Stimulated activated CD8-positive, alpha-beta memory T cell treated with anti-CD3 and anti-CD28 coated beads, Interleukin-15, amount 100 ng/mL, for 1 hour (primary cell): Measurements from ENCODE around the gene NELFE.
"Not testable (repeated sequence)": the region's sequence is repeated elsewhere in the genome, so short reads cannot be mapped to it uniquely, and the experiment has no call there.

Source experiments
- DNase-seq: peaks from one replicate; pipeline ENCODE4 v3.0.0-alpha.2; 2020; ENCODE audit warnings: low read depth

NELFE gene

GRCh38 chr6:31949926-31950548 is 8.7 kb downstream of the NELFE start:
- DNase-seq = no peak

DNA sequence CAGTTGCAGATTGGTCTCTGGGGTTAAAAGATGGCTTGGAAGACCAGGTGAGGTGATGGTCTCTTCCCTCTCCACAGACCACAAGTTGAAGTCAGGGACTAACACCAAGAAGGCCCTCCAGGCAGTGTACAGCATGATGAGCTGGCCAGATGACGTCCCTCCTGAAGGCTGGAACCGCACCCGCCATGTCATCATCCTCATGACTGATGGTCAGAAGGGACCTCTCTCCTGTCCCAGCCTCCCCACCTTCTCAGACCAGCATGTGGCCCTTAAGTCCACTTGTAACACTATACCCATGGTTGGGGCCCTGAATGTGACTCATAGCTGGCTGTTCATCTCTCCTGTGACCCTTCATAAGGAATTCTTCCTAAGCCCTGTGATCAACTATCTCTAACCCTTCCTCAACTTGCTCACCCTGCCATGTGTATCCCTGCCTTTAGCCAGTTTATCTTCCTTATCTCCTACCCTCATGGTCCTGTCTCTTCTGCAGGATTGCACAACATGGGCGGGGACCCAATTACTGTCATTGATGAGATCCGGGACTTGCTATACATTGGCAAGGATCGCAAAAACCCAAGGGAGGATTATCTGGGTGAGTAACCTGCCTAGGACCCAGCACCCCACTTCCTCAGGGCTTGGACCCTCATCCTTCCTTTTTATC is 9.9 kb downstream of the NELFE start:
- DNase-seq = no peak

DNA sequence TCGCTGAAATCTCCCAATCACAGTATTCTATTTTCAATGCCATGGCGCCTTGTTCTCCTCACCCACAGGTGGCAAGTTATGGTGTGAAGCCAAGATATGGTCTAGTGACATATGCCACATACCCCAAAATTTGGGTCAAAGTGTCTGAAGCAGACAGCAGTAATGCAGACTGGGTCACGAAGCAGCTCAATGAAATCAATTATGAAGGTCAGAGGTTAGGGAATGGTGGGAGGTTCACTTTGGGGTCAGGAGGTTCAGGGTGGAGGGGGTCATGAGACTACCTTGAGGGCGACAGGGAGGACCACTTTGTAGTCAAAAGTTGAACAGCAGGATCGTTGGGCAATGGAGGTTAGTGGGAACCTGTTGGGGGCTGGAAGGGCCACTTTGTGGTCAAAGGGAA is 10.5 kb downstream of the NELFE start:
- no peak for DNase-seq

DNA sequence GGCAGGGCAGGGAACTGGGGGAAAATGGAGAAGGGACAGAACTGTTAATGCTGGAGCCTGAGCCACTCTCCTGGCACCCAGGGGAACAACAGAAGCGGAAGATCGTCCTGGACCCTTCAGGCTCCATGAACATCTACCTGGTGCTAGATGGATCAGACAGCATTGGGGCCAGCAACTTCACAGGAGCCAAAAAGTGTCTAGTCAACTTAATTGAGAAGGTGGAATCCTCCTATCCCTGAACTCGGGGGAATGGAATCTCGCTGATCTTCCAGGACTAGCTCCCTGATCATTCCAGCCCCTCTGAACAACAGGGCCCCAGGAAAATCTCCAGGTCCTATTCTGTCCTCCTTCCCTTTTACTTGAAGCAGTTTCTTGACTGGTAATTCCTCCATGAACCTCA is 10.9 kb downstream of the NELFE start:
- DNase-seq = no peak

- no peak for DNase-seq
Observed at GRCh38 chr6:31947070-31947675, 11.6 kb downstream of the NELFE start.

DNA sequence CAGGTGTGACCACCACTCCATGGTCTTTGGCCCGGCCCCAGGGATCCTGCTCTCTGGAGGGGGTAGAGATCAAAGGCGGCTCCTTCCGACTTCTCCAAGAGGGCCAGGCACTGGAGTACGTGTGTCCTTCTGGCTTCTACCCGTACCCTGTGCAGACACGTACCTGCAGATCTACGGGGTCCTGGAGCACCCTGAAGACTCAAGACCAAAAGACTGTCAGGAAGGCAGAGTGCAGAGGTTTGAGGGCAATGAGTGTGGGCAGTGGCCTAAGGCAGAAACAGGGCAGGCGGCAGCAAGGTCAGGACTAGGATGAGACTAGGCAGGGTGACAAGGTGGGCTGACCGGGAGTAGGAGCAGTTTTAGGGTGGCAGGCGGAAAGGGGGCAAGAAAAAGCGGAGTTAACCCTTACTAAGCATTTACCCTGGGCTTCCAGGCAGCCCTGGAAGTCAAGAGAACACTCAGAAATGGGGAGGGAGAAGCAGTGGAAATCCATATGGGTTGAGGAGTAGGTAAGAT is 12.3 kb downstream of the NELFE start:
- DNase-seq = no peak

DNA sequence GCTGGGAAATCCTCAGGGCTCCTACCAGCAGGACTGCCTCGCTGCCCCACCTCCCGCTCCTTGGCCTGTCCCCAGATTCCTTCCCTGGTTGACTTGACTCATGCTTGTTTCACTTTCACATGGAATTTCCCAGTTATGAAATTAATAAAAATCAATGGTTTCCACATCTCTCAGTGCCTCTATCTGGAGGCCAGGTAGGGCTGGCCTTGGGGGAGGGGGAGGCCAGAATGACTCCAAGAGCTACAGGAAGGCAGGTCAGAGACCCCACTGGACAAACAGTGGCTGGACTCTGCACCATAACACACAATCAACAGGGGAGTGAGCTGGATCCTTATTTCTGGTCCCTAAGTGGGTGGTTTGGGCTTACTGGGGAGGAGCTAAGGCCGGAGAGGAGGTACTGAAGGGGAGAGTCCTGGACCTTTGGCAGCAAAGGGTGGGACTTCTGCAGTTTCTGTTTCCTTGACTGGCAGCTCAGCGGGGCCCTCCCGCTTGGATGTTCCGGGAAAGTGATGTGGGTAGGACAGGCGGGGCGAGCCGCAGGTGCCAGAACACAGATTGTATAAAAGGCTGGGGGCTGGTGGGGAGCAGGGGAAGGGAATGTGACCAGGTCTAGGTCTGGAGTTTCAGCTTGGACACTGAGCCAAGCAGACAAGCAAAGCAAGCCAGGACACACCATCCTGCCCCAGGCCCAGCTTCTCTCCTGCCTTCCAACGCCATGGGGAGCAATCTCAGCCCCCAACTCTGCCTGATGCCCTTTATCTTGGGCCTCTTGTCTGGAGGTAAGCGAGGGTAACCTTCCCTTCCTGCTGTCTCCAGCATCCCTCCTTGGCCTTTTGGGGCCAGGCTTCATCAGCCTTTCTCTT is 13.0 kb downstream of the NELFE start, which contains the start of gene CFB:
CFB (plus strand) TSS at position 589 of the 863 bp plus-strand sequence; CDS start at position 716, 127 bp downstream.
- no peak for DNase-seq

DNA sequence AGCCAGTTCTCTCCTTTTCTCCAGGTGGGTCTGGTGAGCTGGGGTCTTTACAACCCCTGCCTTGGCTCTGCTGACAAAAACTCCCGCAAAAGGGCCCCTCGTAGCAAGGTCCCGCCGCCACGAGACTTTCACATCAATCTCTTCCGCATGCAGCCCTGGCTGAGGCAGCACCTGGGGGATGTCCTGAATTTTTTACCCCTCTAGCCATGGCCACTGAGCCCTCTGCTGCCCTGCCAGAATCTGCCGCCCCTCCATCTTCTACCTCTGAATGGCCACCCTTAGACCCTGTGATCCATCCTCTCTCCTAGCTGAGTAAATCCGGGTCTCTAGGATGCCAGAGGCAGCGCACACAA is 13.6 kb downstream of the NELFE start:
- no peak for DNase-seq

DNA sequence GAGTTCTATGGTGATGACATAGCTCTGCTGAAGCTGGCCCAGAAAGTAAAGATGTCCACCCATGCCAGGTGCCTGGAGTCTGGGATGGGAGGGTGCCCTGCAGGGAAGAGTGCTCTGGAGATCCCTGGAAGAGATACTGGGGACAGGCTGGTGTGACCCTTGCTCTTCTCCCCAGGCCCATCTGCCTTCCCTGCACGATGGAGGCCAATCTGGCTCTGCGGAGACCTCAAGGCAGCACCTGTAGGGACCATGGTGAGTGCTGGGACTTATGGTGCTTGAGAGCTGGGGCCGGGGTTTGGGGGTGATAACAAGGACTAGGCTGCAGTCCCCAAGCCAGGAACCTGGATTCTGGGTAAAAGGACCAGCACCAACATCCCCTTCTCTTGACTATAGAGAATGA is 15.0 kb downstream of the NELFE start:
- no peak for DNase-seq

- DNase-seq = no peak
Observed at GRCh38 chr6:31940256-31940664, 18.5 kb downstream of the NELFE start.

DNA sequence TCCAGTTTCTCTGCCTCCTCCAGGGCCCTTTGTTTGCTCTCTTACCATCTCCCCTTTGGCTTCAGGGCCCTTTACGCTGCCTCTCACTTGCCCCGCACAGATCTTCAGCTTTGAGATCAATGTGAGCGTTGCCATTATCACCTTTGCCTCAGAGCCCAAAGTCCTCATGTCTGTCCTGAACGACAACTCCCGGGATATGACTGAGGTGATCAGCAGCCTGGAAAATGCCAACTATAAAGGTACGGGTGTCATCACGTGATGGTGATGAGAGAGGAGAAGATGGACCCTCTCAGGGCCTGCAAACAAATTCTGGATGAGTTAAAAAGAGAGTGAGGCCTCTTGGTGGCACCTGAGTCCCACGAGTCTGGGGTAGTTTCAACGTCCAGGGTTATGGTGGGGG is 22.9 kb downstream of the NELFE start:
- no peak for DNase-seq

DNA sequence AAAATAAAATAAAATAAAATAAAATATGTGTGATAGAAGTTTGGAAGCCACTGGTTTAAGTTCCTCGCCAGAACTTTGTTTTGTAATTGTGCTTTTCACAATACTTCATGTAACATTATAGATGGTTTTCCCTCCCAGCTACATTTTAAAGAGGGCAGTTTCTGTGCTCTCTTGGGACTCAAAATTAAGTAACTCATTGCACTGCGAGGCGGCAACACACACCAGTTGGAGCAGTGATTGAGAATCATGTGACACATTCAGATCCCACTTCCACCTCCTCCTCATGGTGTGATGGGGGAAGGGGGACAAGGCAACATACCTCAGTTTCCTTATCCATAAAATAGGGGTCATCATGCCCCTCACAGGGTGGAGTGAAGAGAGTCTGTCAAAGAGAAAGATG is 23.8 kb downstream of the NELFE start:
- no peak for DNase-seq

GRCh38 chr6:31933537-31933936 is 25.2 kb downstream of the NELFE start:
- DNase-seq = no peak

- DNase-seq = not testable (repeated sequence)
Observed at GRCh38 chr6:31932137-31932536, 26.6 kb downstream of the NELFE start.

DNA sequence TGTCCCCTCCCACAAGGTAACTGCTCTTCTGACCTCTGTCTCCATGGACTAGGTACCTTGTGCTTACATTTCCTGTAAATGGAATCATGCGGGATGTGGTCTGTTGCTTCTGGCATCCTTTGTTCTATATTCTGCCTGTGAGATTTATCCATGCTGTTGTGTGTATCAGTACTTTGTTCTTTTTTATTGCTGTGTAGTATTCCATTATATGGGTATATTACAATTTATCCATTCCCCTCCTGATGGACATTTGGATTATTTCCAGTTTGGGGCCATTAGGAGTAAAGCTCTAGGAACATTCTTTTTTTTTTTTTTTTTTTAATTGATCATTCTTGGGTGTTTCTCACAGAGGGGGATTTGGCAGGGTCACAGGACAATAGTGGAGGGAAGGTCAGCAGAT is 27.8 kb downstream of the NELFE start:
- DNase-seq = no peak

DNA sequence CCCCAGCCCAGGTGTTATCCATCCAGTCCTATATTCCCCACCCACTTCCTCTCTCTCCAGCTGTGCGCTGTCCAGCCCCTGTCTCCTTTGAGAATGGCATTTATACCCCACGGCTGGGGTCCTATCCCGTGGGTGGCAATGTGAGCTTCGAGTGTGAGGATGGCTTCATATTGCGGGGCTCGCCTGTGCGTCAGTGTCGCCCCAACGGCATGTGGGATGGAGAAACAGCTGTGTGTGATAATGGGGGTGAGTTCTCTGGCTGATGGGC is 30.2 kb downstream of the NELFE start:
- DNase-seq = no peak

- DNase-seq = no peak
Observed at GRCh38 chr6:31927863-31928671, 30.7 kb downstream of the NELFE start.

- DNase-seq = no peak
Observed at GRCh38 chr6:31927242-31927862, 31.4 kb downstream of the NELFE start, which contains the start of gene C2. TSS of gene C2 (plus strand) at chr6:31927717. CDS start at chr6:31927753, 36 bp downstream.

GRCh38 chr6:31922942-31923341 is 35.8 kb downstream of the NELFE start:
- no peak for DNase-seq

DNA sequence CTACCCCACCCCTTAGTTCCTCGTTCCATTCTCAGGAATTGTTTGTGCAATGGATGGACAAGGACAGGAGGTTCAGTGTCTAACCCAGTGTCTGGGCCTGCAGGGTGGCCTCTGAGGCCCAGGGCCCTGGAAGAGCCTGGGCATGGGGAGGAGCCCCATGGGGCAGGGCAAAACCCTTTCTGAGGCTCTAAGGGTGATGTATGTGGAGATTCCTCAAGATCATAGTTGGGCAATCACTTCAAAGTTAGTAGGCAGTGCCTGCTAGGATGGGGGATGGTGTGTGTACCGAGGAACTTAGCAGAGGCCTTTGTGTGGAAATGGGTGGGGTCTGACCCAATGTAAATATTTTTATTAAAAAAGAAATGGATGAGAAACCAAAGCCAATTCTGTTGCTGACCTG is 38.0 kb downstream of the NELFE start:
- DNase-seq = no peak

DNA sequence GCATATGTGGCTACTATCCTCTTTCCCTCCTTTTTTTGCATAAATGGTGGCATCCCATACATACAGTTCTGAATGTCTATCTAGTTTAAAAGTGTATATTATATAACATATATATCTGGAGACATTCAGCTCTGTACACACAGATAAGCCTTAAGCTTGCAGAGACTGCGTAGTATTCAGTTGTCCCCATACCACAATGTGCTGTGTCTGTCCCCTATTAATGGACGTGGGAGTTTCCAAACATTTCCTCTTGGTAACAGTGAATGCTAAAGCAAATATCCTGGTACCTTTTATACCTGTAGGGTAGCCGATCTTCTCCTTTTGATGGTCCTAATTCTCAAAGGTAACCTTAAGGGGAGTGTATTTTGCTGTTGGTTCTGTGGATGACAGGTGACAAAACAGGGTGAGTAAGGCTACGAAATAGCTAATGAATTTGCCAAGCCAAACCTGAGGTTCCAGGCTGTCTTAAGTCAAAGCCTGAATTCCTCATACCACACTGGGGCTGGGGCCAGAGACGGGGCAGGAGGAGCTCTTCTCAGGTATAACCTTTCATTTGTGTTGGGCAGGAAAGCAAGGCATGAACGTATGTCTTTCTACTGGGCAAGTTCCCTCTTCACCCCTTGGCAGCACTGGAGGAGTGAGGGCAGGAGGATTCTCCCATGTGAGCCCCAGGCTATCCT is 39.0 kb downstream of the NELFE start:
- no peak for DNase-seq
